HepG2 (cell line): ENCODE measurements around the gene NPB. TPM values are rescaled to one million over a fixed set of nuclear protein-coding genes. Genes with fewer than 3 reads are reported as not detected.

Experiments
- ARNTL ChIP-seq: sonication (generic); formaldehyde crosslinking; IDR thresholded peaks from 2 replicates; pipeline ENCODE4 v1.4.0; 2020; ENCODE audit warnings: mild to moderate bottlenecking, missing genetic modification reagents
- BORCS8-MEF2B ChIP-seq: sonication (generic); formaldehyde crosslinking; IDR thresholded peaks from 2 replicates; pipeline ENCODE4 v1.8.0; 2022; ENCODE audit warnings: mild to moderate bottlenecking, missing genetic modification reagents
- DMAP1 ChIP-seq: IDR thresholded peaks from 2 replicates; pipeline ENCODE4 v1.6.1; 2016
- EED ChIP-seq: sonication (generic); formaldehyde crosslinking; IDR thresholded peaks from 2 replicates; pipeline ENCODE4 v1.5.0; 2020; ENCODE audit warnings: mild to moderate bottlenecking, missing genetic modification reagents
- EP300 ChIP-seq, 3 experiments: sonication (generic) in 1 of 3; formaldehyde crosslinking in 1 of 3; IDR thresholded peaks; 2 replicates each; pipeline versions ENCODE4 v1.5.1 to v1.6.1; 2011 to 2020; ENCODE audit warnings: low read depth in 2 of 3, low read length in 2 of 3, borderline replicate concordance in 1 of 3, improper control_type of control experiment in 1 of 3, mild to moderate bottlenecking in 1 of 3, missing genetic modification reagents in 1 of 3, moderate library complexity in 1 of 3
- HOXA7 ChIP-seq: sonication (generic); formaldehyde crosslinking; IDR thresholded peaks from 2 replicates; pipeline ENCODE4 v1.8.1; 2022; ENCODE audit warnings: mild to moderate bottlenecking, missing genetic modification reagents, moderate library complexity
- KLF13 ChIP-seq: sonication (generic); formaldehyde crosslinking; IDR thresholded peaks from 2 replicates; pipeline ENCODE4 v1.4.0; 2020; ENCODE audit warnings: mild to moderate bottlenecking, missing genetic modification reagents
- NR3C1 ChIP-seq: sonication (generic); formaldehyde crosslinking; IDR thresholded peaks from 2 replicates; pipeline ENCODE4 v1.4.0; 2020; ENCODE audit warnings: missing genetic modification reagents
- POGZ ChIP-seq: sonication (generic); formaldehyde crosslinking; IDR thresholded peaks from 2 replicates; pipeline ENCODE4 v1.4.0; 2020; ENCODE audit warnings: mild to moderate bottlenecking, missing genetic modification reagents
- POLR2G ChIP-seq: fragments of 200-400 bp; formaldehyde crosslinking; IDR thresholded peaks from 2 replicates; pipeline ENCODE4 v1.6.1; 2018; ENCODE audit warnings: mild to moderate bottlenecking, low read depth, low read length, moderate library complexity
- RFXAP ChIP-seq: sonication (generic); formaldehyde crosslinking; IDR thresholded peaks from 2 replicates; pipeline ENCODE4 v1.4.0; 2020; ENCODE audit warnings: missing genetic modification reagents, borderline replicate concordance
- SMARCC2 ChIP-seq: fragments of 450-650 bp; IDR thresholded peaks from 2 replicates; pipeline ENCODE4 v1.6.1; 2017; ENCODE audit warnings: antibody characterized with exemption, mild to moderate bottlenecking
- SMARCE1 ChIP-seq: fragments of 450-650 bp; IDR thresholded peaks from 2 replicates; pipeline ENCODE4 v1.6.1; 2017; ENCODE audit warnings: borderline replicate concordance
- STAG1 ChIP-seq: sonication (generic); formaldehyde crosslinking; IDR thresholded peaks from 2 replicates; pipeline ENCODE4 v1.4.0; 2020; ENCODE audit warnings: missing genetic modification reagents
- THAP11 ChIP-seq: IDR thresholded peaks from 2 replicates; pipeline ENCODE4 v1.6.1; 2016; ENCODE audit warnings: missing biosample characterization, missing genetic modification reagents
- ZBTB8A ChIP-seq: sonication (generic); formaldehyde crosslinking; IDR thresholded peaks from 2 replicates; pipeline ENCODE4 v1.4.0; 2020; ENCODE audit warnings: mild to moderate bottlenecking, low read depth, missing genetic modification reagents, borderline replicate concordance
- ZFAT ChIP-seq: sonication (generic); formaldehyde crosslinking; conservative IDR thresholded peaks from 2 replicates; pipeline ENCODE4 v1.8.1; 2023; ENCODE audit warnings: missing genetic modification reagents, inconsistent platforms
- ZNF101 ChIP-seq: sonication (generic); formaldehyde crosslinking; IDR thresholded peaks from 2 replicates; pipeline ENCODE4 v1.4.0; 2020; ENCODE audit warnings: mild to moderate bottlenecking, low read depth, missing genetic modification reagents, borderline replicate concordance
- ZNF224 ChIP-seq: sonication (generic); formaldehyde crosslinking; IDR thresholded peaks from 2 replicates; pipeline ENCODE4 v1.5.0; 2020; ENCODE audit warnings: mild to moderate bottlenecking, missing genetic modification reagents
- ZNF331 ChIP-seq: sonication (generic); formaldehyde crosslinking; IDR thresholded peaks from 2 replicates; pipeline ENCODE4 v1.4.0; 2020; ENCODE audit warnings: missing genetic modification reagents
- ZNF431 ChIP-seq: sonication (generic); formaldehyde crosslinking; IDR thresholded peaks from 2 replicates; pipeline ENCODE4 v1.9.0; 2022; ENCODE audit warnings: missing genetic modification reagents, low read depth, mild to moderate bottlenecking, borderline replicate concordance
- ZNF484 ChIP-seq: sonication (generic); formaldehyde crosslinking; IDR thresholded peaks from 2 replicates; pipeline ENCODE4 v1.5.1; 2020; ENCODE audit warnings: mild to moderate bottlenecking, low read depth, missing genetic modification reagents, borderline replicate concordance
- ZNF501 ChIP-seq: sonication (generic); formaldehyde crosslinking; IDR thresholded peaks from 2 replicates; pipeline ENCODE4 v1.5.1; 2020; ENCODE audit warnings: mild to moderate bottlenecking, moderate library complexity, missing genetic modification reagents
- ZNF776 ChIP-seq: sonication (generic); formaldehyde crosslinking; IDR thresholded peaks from 2 replicates; pipeline ENCODE4 v1.4.0; 2020; ENCODE audit warnings: mild to moderate bottlenecking, missing genetic modification reagents
- ZSCAN22 ChIP-seq: sonication (generic); formaldehyde crosslinking; IDR thresholded peaks from 2 replicates; pipeline ENCODE4 v1.4.0; 2020; ENCODE audit warnings: mild to moderate bottlenecking, missing genetic modification reagents
- polyA plus RNA-seq, 8 experiments: library from polyadenylated mRNA; depleted of rRNA in 3 of 8; stranded (reverse) in 7 of 8; unstranded in 1 of 8; fragments of >200 nt; fragmentation: Illumina TruSeq in 4 of 8; extraction: Trizol in 4 of 8; gene quantifications; 2 replicates each; pipeline versions ENCODE4 v1.2.1 to v1.2.3, GENCODE V29; 2011 to 2016; ENCODE audit warnings: low read depth in 4 of 8, missing spikeins in 1 of 8, mixed read lengths in 1 of 8; ENCODE audit not compliant: insufficient read depth in 1 of 8
- total RNA-seq, 5 experiments: library from RNA; depleted of rRNA; stranded (reverse); fragments of >200 nt; fragmentation: Illumina TruSeq; extraction: Trizol; gene quantifications; 2 replicates each; pipeline ENCODE4 v1.2.3, GENCODE V29; 2016; ENCODE audit warnings: low read depth in 1 of 5
- TF ChIP-seq, protein P1 (sequence below): sonication (generic); formaldehyde crosslinking; IDR thresholded peaks from 2 replicates; pipeline ENCODE4 v1.8.1; 2022; ENCODE audit warnings: mild to moderate bottlenecking, missing genetic modification reagents
- TF ChIP-seq, protein P2 (sequence below): sonication (generic); formaldehyde crosslinking; IDR thresholded peaks from 2 replicates; pipeline ENCODE4 v1.8.0; 2022; ENCODE audit warnings: mild to moderate bottlenecking, missing genetic modification reagents, moderate library complexity
- TF ChIP-seq, protein P3 (sequence below): IDR thresholded peaks from 2 replicates; pipeline ENCODE4 v1.6.1; 2016; ENCODE audit warnings: low read depth

The NPB gene
- total and polyA plus RNA-seq, 2 of the 13 experiments (the other 11 are each of a cell fraction or from before 2014, with no cell fraction given), result 0.11 to 0.93 TPM

DNA sequence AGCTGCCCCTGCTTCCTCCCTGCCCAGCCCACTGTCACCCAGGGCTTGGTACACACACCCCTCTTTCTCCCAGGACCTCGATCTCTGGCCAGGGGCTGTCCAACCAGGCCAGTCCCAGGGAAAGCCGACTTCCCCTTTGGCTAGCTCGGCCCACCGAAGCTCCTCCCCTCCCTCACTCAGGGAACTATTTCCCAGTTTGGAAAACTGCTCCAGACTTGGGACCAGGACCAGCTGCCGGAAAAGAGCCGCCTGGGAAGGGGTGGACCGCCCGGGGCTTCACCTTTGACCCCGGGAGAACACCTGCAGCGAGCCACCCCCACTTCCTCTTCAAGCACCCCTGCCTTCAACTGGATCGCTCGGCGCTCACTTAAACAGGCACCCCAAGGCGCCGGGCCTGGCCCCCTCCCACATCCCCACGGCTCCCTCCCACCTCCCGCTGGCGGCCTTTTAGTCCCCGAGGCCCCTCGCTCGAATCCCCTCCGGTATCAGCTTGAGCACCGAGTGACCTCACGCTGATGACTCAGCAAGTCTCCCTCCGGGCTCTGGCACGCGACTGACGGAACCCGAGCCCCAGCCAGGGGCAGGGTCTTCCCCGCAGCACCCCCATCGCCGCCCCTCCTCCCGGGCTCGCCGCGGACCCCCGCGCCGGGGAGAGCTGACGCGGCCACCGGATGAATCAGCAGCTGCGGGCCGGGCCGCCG, 24.6 kb downstream of the NPB start (continued):
- TF ChIP-seq ZNF101 (CRISPR knock-in tag), result no peak
- no peak for TF ChIP-seq ZNF484 (CRISPR knock-in tag)
- TF ChIP-seq, protein P1, sequence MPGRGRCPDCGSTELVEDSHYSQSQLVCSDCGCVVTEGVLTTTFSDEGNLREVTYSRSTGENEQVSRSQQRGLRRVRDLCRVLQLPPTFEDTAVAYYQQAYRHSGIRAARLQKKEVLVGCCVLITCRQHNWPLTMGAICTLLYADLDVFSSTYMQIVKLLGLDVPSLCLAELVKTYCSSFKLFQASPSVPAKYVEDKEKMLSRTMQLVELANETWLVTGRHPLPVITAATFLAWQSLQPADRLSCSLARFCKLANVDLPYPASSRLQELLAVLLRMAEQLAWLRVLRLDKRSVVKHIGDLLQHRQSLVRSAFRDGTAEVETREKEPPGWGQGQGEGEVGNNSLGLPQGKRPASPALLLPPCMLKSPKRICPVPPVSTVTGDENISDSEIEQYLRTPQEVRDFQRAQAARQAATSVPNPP (CRISPR knock-in tag), result no peak
- TF ChIP-seq ARNTL (CRISPR knock-in tag), result peak; percentile 62; the same call in 1 of the 2 replicates
- peak; percentile 59; the same call in 1 of the 2 replicates for TF ChIP-seq POGZ (CRISPR knock-in tag)
- TF ChIP-seq ZNF501, result peak; percentile 69; the same call in 1 of the 2 replicates
- TF ChIP-seq EP300 (IDR thresholded peaks at IDR 0.05; ENCODE audit: low read depth in 2 of 2, low read length in 2 of 2), result no peak
- no peak for TF ChIP-seq EP300 (CRISPR knock-in tag; IDR thresholded peaks at IDR 0.05; ENCODE audit: borderline replicate concordance)
- no peak for TF ChIP-seq ZFAT (CRISPR knock-in tag)
- TF ChIP-seq KLF13 (CRISPR knock-in tag), result no peak
- TF ChIP-seq SMARCE1, result no peak
- TF ChIP-seq, protein P2, sequence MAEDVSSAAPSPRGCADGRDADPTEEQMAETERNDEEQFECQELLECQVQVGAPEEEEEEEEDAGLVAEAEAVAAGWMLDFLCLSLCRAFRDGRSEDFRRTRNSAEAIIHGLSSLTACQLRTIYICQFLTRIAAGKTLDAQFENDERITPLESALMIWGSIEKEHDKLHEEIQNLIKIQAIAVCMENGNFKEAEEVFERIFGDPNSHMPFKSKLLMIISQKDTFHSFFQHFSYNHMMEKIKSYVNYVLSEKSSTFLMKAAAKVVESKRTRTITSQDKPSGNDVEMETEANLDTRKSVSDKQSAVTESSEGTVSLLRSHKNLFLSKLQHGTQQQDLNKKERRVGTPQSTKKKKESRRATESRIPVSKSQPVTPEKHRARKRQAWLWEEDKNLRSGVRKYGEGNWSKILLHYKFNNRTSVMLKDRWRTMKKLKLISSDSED (CRISPR knock-in tag), result no peak
- TF ChIP-seq HOXA7, result no peak
- TF ChIP-seq THAP11 (CRISPR knock-in tag), result peak; percentile 65; the same call in 1 of the 2 replicates
- TF ChIP-seq STAG1 (CRISPR knock-in tag), result no peak
- TF ChIP-seq ZSCAN22, result no peak
- no peak; the same call in 1 of the 2 replicates for TF ChIP-seq BORCS8-MEF2B
- 0 out of 2 replicates have a peak, but pooled peaks have one; percentile 7 for TF ChIP-seq EED
- TF ChIP-seq ZBTB8A, result no peak
- peak; percentile 62; the same call in 1 of the 2 replicates for TF ChIP-seq POLR2G
- TF ChIP-seq, protein P3, sequence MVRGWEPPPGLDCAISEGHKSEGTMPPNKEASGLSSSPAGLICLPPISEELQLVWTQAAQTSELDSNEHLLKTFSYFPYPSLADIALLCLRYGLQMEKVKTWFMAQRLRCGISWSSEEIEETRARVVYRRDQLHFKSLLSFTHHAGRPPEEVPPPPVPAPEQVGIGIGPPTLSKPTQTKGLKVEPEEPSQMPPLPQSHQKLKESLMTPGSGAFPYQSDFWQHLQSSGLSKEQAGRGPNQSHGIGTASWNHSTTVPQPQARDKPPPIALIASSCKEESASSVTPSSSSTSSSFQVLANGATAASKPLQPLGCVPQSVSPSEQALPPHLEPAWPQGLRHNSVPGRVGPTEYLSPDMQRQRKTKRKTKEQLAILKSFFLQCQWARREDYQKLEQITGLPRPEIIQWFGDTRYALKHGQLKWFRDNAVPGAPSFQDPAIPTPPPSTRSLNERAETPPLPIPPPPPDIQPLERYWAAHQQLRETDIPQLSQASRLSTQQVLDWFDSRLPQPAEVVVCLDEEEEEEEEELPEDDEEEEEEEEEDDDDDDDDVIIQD (CRISPR knock-in tag), result peak; percentile 91
- TF ChIP-seq SMARCC2, result no peak
- TF ChIP-seq NR3C1 (CRISPR knock-in tag), result no peak
- TF ChIP-seq ZNF431 (CRISPR knock-in tag), result no peak
- peak; percentile 46; the same call in 1 of the 2 replicates for TF ChIP-seq DMAP1
- no peak for TF ChIP-seq ZNF224 (CRISPR knock-in tag)
- peak; percentile 20; the same call in 1 of the 2 replicates for TF ChIP-seq ZNF331 (CRISPR knock-in tag)
- TF ChIP-seq RFXAP (CRISPR knock-in tag), result 0 out of 2 replicates have a peak, but pooled peaks have one; percentile 52
- no peak; the same call in 1 of the 2 replicates for TF ChIP-seq ZNF776 (CRISPR knock-in tag)
